ENCODE measurements around the gene TCFL5. TPM values are rescaled to one million over a fixed set of nuclear protein-coding genes. Genes with fewer than 3 reads are reported as not detected.

The TCFL5 gene
- polyA plus RNA-seq, 4 donors, result 12.7 to 13.4 (median 13.0) TPM

- DNase-seq (ENCODE audit: low read depth in 4 of 4, low spot score in 3 of 4), result no peak
Observed at GRCh38 chr20:62896526-62896925, 34.9 kb upstream of the TCFL5 start.

DNA sequence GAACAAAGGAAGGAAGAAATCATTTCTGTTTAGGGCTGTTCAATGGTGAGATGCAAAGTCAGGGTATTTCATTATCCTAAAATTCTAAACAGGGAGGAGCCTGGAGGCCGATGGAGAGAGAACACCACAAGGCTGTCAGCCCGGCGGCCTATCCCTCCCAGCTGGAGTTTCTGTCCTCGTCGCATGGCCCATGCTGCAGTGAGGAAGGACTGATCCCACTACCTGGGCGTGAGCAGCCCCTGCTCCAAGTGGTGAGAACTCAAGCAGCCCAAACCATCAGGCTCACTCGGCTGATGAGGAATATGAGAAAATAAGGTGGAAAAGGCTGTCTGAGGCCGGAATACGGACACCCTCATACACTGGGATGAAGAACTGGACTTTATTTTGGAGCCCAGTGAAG, 33.9 kb upstream of the TCFL5 start:
- no peak for DNase-seq (ENCODE audit: low read depth in 4 of 4, low spot score in 3 of 4)

DNA sequence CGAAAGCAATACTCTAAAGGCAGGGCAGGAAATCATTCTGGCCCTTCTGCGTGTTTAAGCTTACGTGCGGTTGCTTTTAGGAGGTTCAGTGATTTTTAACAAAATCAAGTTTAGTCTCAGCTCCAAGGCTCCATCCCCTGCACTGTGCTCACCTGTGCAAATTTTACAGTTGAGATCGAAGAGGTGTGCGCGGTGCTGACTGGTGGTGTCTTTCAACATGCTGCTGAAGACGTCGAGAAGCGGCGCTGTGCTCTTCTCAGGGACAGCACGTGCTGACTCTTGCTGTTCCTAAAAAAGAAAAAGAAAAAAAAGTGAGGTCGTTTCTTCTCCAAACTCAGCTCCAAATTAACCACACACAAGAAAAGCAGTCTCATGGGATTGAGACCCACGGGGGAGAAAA, 32.6 kb upstream of the TCFL5 start:
- DNase-seq (ENCODE audit: low read depth in 4 of 4, low spot score in 3 of 4), result no peak

DNA sequence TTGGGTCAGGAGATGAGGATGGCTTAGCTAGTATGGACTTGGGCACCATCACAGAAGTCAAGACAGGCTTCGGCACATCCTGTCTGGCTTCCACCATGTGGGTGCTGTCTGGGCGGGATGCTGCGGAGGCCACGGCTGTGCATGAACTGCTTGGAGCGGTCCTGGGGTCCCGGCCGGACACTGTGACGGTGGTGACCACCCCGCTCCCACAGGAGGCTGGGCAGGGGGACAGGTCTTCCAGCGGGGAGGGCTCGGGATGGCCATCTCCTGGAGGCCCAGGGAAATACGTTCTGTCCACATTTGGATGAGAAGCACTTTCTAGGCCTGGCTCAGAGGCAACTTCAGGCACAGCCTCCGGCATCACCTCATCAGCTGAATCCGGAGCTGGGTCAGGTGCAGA, 32.1 kb upstream of the TCFL5 start:
- no peak for DNase-seq (ENCODE audit: low read depth in 4 of 4, low spot score in 3 of 4)

GRCh38 chr20:62892348-62893304, 31.0 kb upstream of the TCFL5 start:
- no peak for DNase-seq (ENCODE audit: low read depth in 4 of 4, low spot score in 3 of 4)

GRCh38 chr20:62891111-62891510, 29.5 kb upstream of the TCFL5 start:
- no peak for DNase-seq (ENCODE audit: low read depth in 4 of 4, low spot score in 3 of 4)

- DNase-seq (ENCODE audit: low read depth in 4 of 4, low spot score in 3 of 4), result no peak
Observed at GRCh38 chr20:62890444-62890843, 28.8 kb upstream of the TCFL5 start.

GRCh38 chr20:62889871-62890270, 28.2 kb upstream of the TCFL5 start:
- no peak for DNase-seq (ENCODE audit: low read depth in 4 of 4, low spot score in 3 of 4)

- no peak for DNase-seq (ENCODE audit: low read depth in 4 of 4, low spot score in 3 of 4)
Observed at GRCh38 chr20:62889411-62889810, 27.8 kb upstream of the TCFL5 start.

DNA sequence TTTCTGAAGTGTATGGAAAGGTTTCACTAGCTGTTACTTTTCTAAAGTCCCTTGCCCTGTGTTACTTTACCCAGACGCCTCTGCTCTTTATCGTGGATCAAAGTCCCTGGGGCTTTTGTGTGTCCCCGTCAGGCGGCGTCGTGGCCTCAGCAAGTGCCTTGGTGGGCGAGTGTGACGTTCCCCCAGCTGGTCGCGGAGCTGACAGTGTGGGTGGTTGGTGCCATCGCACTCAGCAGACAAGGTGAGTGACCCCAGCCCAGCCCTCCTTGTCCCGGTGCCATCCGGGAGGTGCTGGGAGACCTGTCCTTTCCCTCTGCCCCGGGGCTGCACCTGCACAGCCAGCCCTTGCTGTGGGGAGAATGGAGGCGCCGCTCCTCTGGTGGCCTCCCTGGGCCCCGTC, 27.3 kb upstream of the TCFL5 start:
- DNase-seq (ENCODE audit: low read depth in 4 of 4, low spot score in 3 of 4), result no peak

DNA sequence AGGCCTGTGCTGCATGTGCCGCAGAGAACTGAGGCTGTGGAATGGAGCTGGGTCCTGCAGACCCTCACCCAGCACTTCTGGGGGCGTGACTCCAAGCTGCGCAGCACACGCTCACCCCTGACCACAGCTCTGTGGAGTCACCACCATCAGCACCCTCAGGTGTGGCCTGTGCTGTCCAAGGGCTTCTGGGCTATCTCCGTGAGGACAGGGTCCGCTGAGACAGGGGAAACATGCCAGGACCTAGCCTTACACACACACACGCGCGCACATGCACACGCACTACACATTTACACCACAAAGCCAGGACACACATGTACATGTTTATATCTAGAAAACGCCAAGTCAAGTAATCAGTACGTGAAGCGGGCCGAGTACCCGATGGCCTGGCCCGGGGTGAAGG, 26.8 kb upstream of the TCFL5 start:
- no peak for DNase-seq (ENCODE audit: low read depth in 4 of 4, low spot score in 3 of 4)

DNA sequence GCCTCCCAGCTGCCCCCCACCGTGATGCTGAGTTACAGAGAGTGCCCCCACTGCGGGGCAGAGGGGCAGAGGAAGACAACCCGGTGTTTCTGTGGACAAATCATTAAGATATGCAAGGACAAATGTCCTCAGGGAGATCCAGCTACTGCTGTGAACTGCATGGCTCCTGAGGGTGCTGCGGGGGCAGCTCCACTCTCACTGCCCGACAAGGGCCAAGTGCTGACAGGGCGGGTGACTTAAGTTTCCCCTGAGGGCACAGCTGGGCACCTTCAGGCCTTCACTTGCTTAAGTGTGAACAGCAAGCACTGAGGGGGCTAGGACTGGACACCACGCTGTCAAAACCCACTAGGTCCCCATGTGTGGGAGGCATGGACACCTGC, 26.2 kb upstream of the TCFL5 start:
- DNase-seq (ENCODE audit: low read depth in 4 of 4, low spot score in 3 of 4), result no peak

DNA sequence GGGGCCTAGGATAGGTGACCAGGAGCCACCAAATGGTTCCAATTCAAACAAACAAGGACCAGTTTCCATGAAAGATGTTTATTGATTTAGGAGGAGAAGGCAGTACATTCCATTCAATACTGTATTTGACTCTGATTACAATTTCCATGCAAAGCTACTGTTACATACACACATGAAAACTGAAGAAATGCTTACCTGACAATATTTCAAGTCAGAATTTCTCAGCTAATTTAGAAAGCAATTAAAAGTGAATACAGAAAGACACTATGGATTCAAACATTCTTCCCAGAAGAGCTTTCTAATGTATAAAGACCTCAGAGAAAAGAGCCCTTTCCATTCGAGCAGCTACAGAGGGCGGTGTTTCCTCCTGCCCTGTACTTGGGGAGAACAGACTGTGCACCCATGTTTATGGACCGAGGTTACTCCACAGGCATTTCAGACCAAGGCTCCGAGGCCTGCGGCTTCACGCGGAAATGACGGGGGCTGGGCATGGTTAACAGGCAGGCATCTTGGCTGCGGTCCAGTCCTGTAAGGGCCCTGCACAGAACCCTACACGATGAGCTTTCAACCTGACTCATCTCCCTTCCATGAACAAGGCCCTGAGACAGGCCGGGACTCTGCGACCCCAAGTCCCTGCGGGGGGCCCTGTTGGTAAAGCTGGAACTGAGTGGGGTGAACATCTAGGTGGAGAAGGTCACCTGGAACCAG, 25.7 kb upstream of the TCFL5 start:
- DNase-seq (ENCODE audit: low read depth in 4 of 4, low spot score in 3 of 4), result no peak

GRCh38 chr20:62886709-62887058, 25.1 kb upstream of the TCFL5 start:
- no peak for DNase-seq (ENCODE audit: low read depth in 4 of 4, low spot score in 3 of 4)

- DNase-seq (ENCODE audit: low read depth in 4 of 4, low spot score in 3 of 4), result no peak
Observed at GRCh38 chr20:62885896-62886708, 24.5 kb upstream of the TCFL5 start.

DNA sequence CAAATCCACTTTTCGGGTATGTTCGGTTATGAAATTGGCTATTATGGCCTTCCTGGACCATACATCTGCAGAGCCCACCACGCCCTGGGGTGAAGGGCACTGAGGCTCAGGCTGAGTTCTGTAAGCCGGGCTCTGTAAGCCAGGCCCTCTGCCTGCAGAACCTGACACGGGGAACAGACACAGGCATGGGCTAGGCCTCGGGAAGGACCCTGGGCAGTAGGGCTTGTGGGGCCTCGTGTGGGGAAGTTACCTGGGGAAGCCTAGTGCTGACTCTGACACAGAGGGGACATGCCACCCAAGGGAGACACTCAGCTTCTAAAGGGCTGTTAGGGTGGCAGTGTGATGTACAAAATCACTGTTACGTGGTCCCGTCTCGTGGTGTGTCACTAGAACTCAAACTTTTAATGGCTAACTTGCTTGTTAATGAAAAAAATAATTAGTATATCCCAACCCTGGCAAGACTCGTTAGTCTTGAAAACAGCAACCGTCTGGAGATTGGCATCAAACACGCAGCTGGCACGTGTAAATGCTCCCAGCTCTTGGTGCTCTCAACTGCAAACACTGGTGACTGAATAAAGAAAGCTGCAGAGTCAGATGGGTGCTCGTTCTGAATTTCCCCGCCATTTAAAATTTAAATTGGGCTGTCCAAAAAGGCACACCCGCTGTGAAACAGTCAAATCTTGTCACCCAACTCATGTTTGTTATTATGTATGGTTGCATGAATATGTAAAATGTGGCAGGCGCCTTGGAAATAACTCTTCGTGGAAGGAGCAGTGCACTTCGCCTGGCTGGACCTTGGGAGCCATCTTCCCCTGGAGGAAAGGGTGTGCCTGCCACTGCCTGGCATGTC, 23.6 kb upstream of the TCFL5 start:
- DNase-seq (ENCODE audit: low read depth in 4 of 4, low spot score in 3 of 4), result no peak

GRCh38 chr20:62884556-62884955, 22.9 kb upstream of the TCFL5 start:
- no peak for DNase-seq (ENCODE audit: low read depth in 4 of 4, low spot score in 3 of 4)

- no peak for DNase-seq (ENCODE audit: low read depth in 4 of 4, low spot score in 3 of 4)
Observed at GRCh38 chr20:62882426-62882825, 20.8 kb upstream of the TCFL5 start.

DNA sequence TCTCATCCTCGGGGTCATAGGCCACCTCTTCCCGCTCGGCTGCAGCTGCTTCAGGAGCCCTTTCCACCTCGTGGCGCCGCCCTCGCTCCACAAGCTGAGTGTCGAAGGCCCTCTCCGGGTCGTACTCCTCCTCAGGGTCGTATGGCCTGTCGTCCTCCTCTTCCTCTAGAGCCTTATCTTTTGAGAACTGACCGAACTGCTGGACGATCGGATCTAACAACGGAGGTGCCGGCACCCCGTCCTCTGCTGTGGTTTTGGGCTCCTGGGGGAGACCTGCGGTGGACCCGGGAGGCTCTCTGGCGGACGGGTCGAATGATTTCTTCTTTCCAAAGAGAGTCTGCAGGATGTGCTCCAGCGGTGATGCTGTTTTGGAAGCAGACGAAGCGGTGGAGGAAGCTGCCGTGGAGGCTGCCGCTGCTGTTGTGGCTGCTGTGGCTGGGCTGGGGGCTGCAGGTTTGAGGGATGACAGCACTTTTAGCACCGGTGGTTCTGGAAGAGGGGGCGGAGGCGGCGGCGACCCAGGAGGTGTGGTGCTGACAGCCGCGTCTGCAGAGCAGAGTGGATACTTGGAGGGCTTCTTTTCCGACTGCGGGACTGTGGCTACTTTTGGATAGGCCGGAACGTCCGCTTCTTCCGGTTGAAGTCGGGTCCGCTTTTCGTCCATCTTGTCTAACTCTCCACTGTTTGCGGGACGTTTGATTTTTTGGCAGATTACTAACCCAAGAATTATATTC, 20.2 kb upstream of the TCFL5 start:
- no peak for DNase-seq (ENCODE audit: low read depth in 4 of 4, low spot score in 3 of 4)

Data from right renal pelvis (tissue), 4 donors.